H1 (cell line): ENCODE measurements around the gene ZBTB40. TPM values are rescaled to one million over a fixed set of nuclear protein-coding genes. Genes with fewer than 3 reads are reported as not detected.

Experiments
- CHD7 ChIP-seq: fragments of 300-600 bp; sonication (generic); IDR thresholded peaks from 2 replicates; pipeline ENCODE4 v1.7.1; 2012; ENCODE audit warnings: low read length, moderate library complexity, mild to moderate bottlenecking, inconsistent platforms; ENCODE audit not compliant: insufficient replicate concordance
- polyA plus RNA-seq, 7 experiments: library from polyadenylated mRNA; depleted of rRNA in 3 of 7; stranded (reverse) in 5 of 7; unstranded in 2 of 7; fragments of >200 nt in 5 of 7; fragments of 200-250 nt in 2 of 7; gene quantifications; 1 replicate in 5 of 7; 2 replicates in 1 of 7; 4 replicates in 1 of 7; pipeline versions ENCODE4 v1.2.1 to v1.2.3, GENCODE V29; 2011 to 2013; ENCODE audit warnings: missing spikeins in 2 of 7, mixed read lengths in 2 of 7
- total RNA-seq: library from RNA; stranded (reverse); fragmentation: NEBNext Ultra II Directional; extraction: Animal tissue kit (Norgen Biotek cat#: 25700); gene quantifications from 2 replicates; pipeline ENCODE4 v1.2.1, GENCODE V29; 2021

Gene ZBTB40
- total and polyA plus RNA-seq, 2 of the 8 experiments (the other 6 are each of a cell fraction or from before 2014, with no cell fraction given), result 3.1 to 19.3 TPM

DNA sequence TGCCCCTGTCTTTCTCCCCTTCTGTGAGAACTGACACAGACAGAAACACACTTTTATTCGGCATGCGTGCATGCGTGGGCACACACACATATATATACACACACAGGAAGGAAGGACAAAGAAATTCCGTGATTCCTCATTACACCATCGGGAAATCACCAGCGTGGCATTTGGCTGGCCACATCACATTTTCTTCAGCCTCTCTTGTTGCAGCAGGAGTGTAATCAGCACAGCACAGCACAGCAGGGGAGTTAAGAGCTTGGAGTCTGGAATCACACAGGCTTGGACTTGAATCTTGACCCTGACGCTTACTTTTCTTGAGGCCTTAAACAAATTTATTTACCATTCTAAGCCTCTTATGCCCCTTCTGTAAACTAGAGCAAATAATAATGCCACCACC lies 66.3 kb downstream of the ZBTB40 start (continued):
- no peak for TF ChIP-seq CHD7
